ENCODE results near the gene UCMA. TPM values are rescaled to one million over a fixed set of nuclear protein-coding genes. Genes with fewer than 3 reads are reported as not detected.
"Not testable (repeated sequence)": the region's sequence is repeated elsewhere in the genome, so short reads cannot be mapped to it uniquely, and the experiment has no call there.

The UCMA gene
- total RNA-seq, 2 donors from 2014 or later: not detected

DNA sequence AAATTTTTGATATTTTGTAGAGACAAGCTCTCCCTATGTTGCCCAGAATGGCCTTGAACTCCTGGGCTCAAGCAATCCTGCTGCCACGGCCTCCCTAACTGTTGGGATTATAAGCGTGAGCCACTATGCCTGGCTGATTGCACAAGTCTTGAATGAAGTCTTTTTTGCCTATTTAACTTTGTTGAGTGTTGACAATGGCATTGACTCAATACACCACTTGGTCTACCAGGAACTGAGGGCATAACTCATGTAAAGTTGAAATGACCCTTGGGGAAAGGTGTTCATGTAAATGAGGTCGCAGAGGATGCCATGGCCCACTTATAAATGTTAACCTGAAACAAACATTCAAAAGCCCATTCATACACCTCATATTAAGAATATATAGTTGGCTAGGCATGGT, 7.4 kb upstream of the UCMA start:
- H3K4me3 ChIP-seq: no peak overlapping the region
- WGBS, 2 donors: 62 to 72% methylated on average over 1 to 3 of the region's 3 CpGs
- H3K9me3 ChIP-seq: no peaks in the 10 kb centered on the region
- DNase-seq (no peak), ATAC-seq (no peak)
- intact Hi-C loops (cut with DNase I): no loop called here
- H3K4me1 ChIP-seq: no peaks in the 10 kb centered on the region
- no peak overlapping the region for H3K27ac ChIP-seq
- no peaks in the 10 kb centered on the region for H3K36me3 ChIP-seq (replicated peaks in 1 of 2; ENCODE audit: insufficient read depth in 1 of 2, low read depth in 2 of 2)
- H3K27me3 ChIP-seq: no peaks in the 10 kb centered on the region
- TF ChIP-seq, protein P1, sequence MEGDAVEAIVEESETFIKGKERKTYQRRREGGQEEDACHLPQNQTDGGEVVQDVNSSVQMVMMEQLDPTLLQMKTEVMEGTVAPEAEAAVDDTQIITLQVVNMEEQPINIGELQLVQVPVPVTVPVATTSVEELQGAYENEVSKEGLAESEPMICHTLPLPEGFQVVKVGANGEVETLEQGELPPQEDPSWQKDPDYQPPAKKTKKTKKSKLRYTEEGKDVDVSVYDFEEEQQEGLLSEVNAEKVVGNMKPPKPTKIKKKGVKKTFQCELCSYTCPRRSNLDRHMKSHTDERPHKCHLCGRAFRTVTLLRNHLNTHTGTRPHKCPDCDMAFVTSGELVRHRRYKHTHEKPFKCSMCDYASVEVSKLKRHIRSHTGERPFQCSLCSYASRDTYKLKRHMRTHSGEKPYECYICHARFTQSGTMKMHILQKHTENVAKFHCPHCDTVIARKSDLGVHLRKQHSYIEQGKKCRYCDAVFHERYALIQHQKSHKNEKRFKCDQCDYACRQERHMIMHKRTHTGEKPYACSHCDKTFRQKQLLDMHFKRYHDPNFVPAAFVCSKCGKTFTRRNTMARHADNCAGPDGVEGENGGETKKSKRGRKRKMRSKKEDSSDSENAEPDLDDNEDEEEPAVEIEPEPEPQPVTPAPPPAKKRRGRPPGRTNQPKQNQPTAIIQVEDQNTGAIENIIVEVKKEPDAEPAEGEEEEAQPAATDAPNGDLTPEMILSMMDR (IDR thresholded peaks at IDR 0.05): no peak
- no peak for TF ChIP-seq POLR2A (IDR thresholded peaks at IDR 0.05)

DNA sequence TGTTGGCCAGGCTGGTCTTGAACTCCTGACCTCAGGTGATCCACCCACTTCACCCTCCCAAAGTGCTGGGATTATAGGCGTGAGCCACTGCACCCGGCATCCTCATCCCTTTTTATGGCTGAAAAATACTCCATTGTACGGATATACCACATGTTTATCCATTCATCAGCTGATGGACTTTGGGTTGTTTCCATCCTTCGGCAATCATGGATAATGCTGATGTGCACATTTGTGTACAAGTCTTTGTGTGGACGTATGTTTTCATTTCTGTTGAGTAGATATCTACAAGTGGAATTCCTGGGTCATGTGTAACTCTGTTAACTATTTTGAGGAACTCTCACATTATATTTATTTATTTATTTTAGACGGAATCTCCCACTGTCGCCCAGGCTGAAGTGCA, 5.7 kb upstream of the UCMA start:
- no peak for ATAC-seq
- WGBS, 2 donors: 81 to 86% methylated on average over 7 of the region's 7 CpGs
- TF ChIP-seq POLR2A (IDR thresholded peaks at IDR 0.05): no peak
- TF ChIP-seq, protein P1 (IDR thresholded peaks at IDR 0.05): no peak
- Histone ChIP-seq H3K4me3 (no peak overlapping the region), H3K27ac (no peak overlapping the region), H3K4me1 (no peaks in the 10 kb centered on the region), H3K36me3 (replicated peaks in 1 of 2; ENCODE audit: insufficient read depth in 1 of 2, low read depth in 2 of 2) (no peaks in the 10 kb centered on the region), H3K9me3 (no peaks in the 10 kb centered on the region), H3K27me3 (no peaks in the 10 kb centered on the region)
- no peak for DNase-seq
- intact Hi-C loops (cut with DNase I): no loop called here

DNA sequence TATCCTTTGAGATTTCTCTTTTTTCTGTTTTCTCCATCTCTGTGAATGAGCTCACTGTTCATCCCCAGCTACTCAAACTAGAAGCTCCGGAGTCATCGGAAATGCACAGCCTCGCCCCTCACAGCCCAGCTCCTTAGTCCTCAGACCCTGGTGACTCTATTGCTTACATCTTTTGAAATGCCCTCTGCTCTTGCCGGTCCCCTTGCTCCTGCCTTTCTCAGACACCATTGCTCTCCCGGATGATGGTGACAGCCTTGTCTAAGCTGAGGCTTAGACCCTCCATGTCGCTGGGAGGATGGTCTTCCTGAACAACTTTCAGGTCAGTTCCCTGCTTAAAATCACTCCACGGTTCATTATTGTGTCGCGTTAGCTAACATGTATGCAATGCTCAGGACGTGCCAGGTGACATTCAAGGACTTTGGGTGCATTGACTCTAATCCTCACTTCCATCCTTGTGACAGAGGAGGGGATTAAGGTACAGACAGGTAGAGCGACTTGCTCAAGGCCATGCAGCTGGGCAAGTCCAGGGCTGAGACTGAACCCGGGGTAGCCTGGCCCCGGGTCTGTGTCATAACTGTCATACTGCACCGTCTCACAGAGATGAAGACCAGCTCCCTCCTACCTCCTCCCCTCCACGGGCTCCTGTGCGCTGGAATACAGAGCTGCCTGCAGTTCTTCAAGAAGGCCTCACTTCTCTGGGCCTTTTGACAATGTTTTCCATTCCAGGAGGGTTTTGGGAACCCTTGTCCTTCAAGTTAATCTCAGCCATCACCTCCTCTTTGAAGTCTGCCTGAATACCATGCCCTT, 4.3 kb upstream of the UCMA start:
- H3K9me3 ChIP-seq: no peaks in the 10 kb centered on the region
- ATAC-seq: no peak
- WGBS, 2 donors: 72 to 79% methylated on average over 12 to 16 of the region's 16 CpGs
- no peak overlapping the region for H3K4me3 ChIP-seq
- no peaks in the 10 kb centered on the region for H3K36me3 ChIP-seq (replicated peaks in 1 of 2; ENCODE audit: insufficient read depth in 1 of 2, low read depth in 2 of 2)
- intact Hi-C loops (cut with DNase I): no loop called here
- no peak overlapping the region for H3K27ac ChIP-seq
- TF ChIP-seq, protein P1 (IDR thresholded peaks at IDR 0.05): no peak
- no peak for TF ChIP-seq POLR2A (IDR thresholded peaks at IDR 0.05)
- DNase-seq: no peak
- H3K4me1 ChIP-seq: no peaks in the 10 kb centered on the region
- H3K27me3 ChIP-seq: no peaks in the 10 kb centered on the region

DNA sequence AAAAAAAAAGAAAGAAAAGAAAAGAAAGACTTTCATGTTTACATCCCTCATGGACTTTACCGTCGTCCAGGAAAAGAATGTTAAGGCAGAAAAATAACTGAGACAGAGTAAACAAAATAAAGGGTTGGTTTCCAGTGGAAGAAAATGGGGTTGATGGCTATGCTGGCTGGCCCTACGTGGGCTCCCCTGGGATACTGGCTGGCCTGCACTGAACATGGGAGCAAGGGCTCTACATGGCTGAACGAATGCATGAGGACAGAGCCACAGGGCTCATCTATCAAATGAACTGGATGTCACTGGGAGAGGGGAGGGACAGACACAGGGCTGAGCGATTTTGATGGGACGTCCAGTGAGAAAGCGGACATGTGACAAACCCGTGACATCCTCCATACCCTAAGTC, 2.5 kb upstream of the UCMA start:
- Histone ChIP-seq H3K4me1 (no peaks in the 10 kb centered on the region), H3K27me3 (no peaks in the 10 kb centered on the region), H3K36me3 (replicated peaks in 1 of 2; ENCODE audit: insufficient read depth in 1 of 2, low read depth in 2 of 2) (no peaks in the 10 kb centered on the region), H3K4me3 (no peak overlapping the region), H3K9me3 (no peaks in the 10 kb centered on the region), H3K27ac (no peak overlapping the region)
- DNase-seq (no peak), ATAC-seq (no peak)
- no peak for TF ChIP-seq POLR2A (IDR thresholded peaks at IDR 0.05)
- TF ChIP-seq, protein P1 (IDR thresholded peaks at IDR 0.05): no peak
- intact Hi-C loops (cut with DNase I): no loop called here
- 68 to 69% methylated on average over 8 of the region's 8 CpGs for WGBS, 2 donors

DNA sequence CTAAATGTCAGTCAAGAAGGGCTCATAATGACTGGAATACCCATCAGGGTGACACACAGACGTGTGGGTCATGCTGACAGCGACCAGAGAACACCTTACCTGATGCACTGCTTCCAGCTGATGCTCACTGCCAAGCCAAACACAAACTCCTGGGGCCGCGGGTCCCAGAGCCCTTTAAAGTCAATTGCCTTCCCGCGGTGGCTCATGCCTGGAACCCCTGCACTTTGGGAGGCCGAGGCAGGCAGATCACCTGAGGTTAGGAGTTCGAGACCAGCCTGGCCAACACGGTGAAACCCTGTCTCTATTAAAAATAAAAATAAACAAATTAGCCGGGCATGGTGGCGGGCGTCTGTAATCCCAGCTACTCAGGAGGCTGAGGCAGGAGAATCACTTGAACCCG, 562 bp upstream of the UCMA start:
- intact Hi-C loops (cut with DNase I); H3K36me3 ChIP-seq (replicated peaks in 1 of 2; ENCODE audit: insufficient read depth in 1 of 2, low read depth in 2 of 2); H3K4me3 ChIP-seq; H3K27ac ChIP-seq; H3K9me3 ChIP-seq; H3K4me1 ChIP-seq; DNase-seq; H3K27me3 ChIP-seq; ATAC-seq: not testable (repeated sequence)
- WGBS, 2 donors: 76 to 77% methylated on average over 12 to 13 of the region's 13 CpGs

All from body of pancreas (tissue), 4 donors.